Prostate gland (tissue), 2 donors: Measurements from ENCODE around the gene ARL5C.

Source experiments
- CTCF ChIP-seq, 4 experiments: fragments of 200-600 bp in 2 of 4; fragments of 450-650 bp in 2 of 4; sonication (generic) in 2 of 4; IDR thresholded peaks; 1 replicate in 3 of 4; 2 replicates in 1 of 4; pipeline ENCODE4 v1.5.1; 2016 to 2019; ENCODE audit warnings: antibody characterized with exemption in 4 of 4, mild to moderate bottlenecking in 2 of 4, moderate library complexity in 2 of 4
- POLR2A ChIP-seq: fragments of 450-650 bp; IDR thresholded peaks from one replicate; pipeline ENCODE4 v1.6.1; 2016; ENCODE audit warnings: antibody characterized with exemption, mild to moderate bottlenecking
- POLR2AphosphoS5 ChIP-seq: sonication (generic); formaldehyde crosslinking; IDR thresholded peaks from one replicate; pipeline ENCODE4 v1.6.1; 2017; ENCODE audit warnings: antibody characterized with exemption

GRCh38 chr17:39187152-39187830, 21.3 kb upstream of the ARL5C start:
- TF ChIP-seq POLR2A (no peak), CTCF (IDR thresholded peaks at IDR 0.05) (no peak), POLR2AphosphoS5 (no peak)
